Measurements from ENCODE around the gene PDYN. TPM values are rescaled to one million over a fixed set of nuclear protein-coding genes. Genes with fewer than 3 reads are reported as not detected.

Gene PDYN
- total and polyA plus RNA-seq, 9 of the 15 experiments (the other 6 are each of a cell fraction or from before 2014, with no cell fraction given), result not detected

GRCh38 chr20:1947535-1947846, 46.4 kb downstream of the PDYN start (continued):
- TF ChIP-seq ZNF282 (CRISPR knock-in tag; IDR thresholded peaks at IDR 0.05), result no peak
- no peak for TF ChIP-seq KAT7 (CRISPR knock-in tag; IDR thresholded peaks at IDR 0.05; ENCODE audit: borderline replicate concordance)
- no peak for TF ChIP-seq TFE3 (CRISPR knock-in tag; IDR thresholded peaks at IDR 0.05)
- TF ChIP-seq RNF219 (CRISPR knock-in tag; IDR thresholded peaks at IDR 0.05), result no peak
- TF ChIP-seq CCAR2 (IDR thresholded peaks at IDR 0.05; ENCODE audit: low read depth, low read length), result no peak

- intact Hi-C loops (cut with micrococcal nuclease) (no loop called here), in situ Hi-C loops (cut with MboI) (no loop called here)
- ATAC-seq, result no peak
- Histone ChIP-seq H3K4me2 (ENCODE audit: insufficient read depth, low read length) (no peak overlapping the region), H3K4me3 (no peak overlapping the region), H3K9ac (ENCODE audit: insufficient read depth in 1 of 2, low read depth in 2 of 2, low read length in 2 of 2) (no peak overlapping the region), H3K4me1 (replicated peaks in 1 of 2; ENCODE audit: control insufficient read depth in 2 of 2, insufficient read depth in 2 of 2, low read length in 2 of 2) (no peaks in the 10 kb centered on the region), H3K27ac (ENCODE audit: extremely low read depth, low read depth, low read length) (no peak overlapping the region), H2AFZ (ENCODE audit: low read depth, low read length) (no peak overlapping the region), H3K9me1 (ENCODE audit: control insufficient read depth, insufficient read depth, low read length) (no peaks in the 10 kb centered on the region), H3K27me3 (ENCODE audit: control insufficient read depth in 2 of 2, insufficient read depth in 2 of 2, low read length in 2 of 2) (peaks cover 0 to 27% of the 10 kb centered on the region in 2 experiments; a peak in 4 of 5 replicates), H3K36me3 (ENCODE audit: control insufficient read depth, insufficient read depth, low read length) (no peaks in the 10 kb centered on the region), H4K20me1 (replicated peaks; ENCODE audit: control insufficient read depth, insufficient read depth, low read length) (no peaks in the 10 kb centered on the region), H3K9me3 (replicated peaks; ENCODE audit: control insufficient read depth, insufficient read depth, low read depth, low read length) (no peaks in the 10 kb centered on the region), H3K79me2 (ENCODE audit: control insufficient read depth, insufficient read depth, low read length) (no peaks in the 10 kb centered on the region)
- no TSS peak for BruUV-seq (replicated peaks)
- WGBS (ENCODE audit: insufficient coverage, low coverage, missing lambda C conversion rate), result 2% methylated on average over 20 of the region's 39 CpGs
- ChIA-PET POLR2A (interaction anchor here (1.0 kb wide), 1 partner anchor 8 kb away, joined by 3 read pairs; no protein-coding TSS in a partner anchor), CTCF (ENCODE audit: low intra/inter-chr PET ratio) (no interaction called here)
- no peak for DNase-seq (ENCODE audit: extremely low read depth in 1 of 4, low spot score in 3 of 4)
- FAIRE-seq, result no peak
- TF ChIP-seq GATAD2B (IDR thresholded peaks at IDR 0.05; ENCODE audit: borderline replicate concordance) (no peak), GATA2 (CRISPR knock-in tag; IDR thresholded peaks at IDR 0.05) (no peak), RBM25 (IDR thresholded peaks at IDR 0.05; ENCODE audit: low read depth, low read length, severe bottlenecking) (no peak), JUNB (CRISPR knock-in tag; conservative IDR thresholded peaks at IDR 0.05) (no peak), ZBTB34 (CRISPR knock-in tag; IDR thresholded peaks at IDR 0.05) (no peak), LEF1 (IDR thresholded peaks at IDR 0.05) (no peak), SNIP1 (IDR thresholded peaks at IDR 0.05; ENCODE audit: low read depth) (no peak), TAF1 (IDR thresholded peaks at IDR 0.05; ENCODE audit: control insufficient read depth, extremely low read depth, insufficient read depth, low read length, severe bottlenecking) (no peak), NFIC (IDR thresholded peaks at IDR 0.05) (no peak), KDM4B (IDR thresholded peaks at IDR 0.05; ENCODE audit: borderline replicate concordance in 2 of 2, low read depth in 1 of 2) (no peak), ZNF75A (CRISPR knock-in tag; IDR thresholded peaks at IDR 0.05) (no peak)
Measured at GRCh38 chr20:1946762-1947534, 46.9 kb downstream of the PDYN start.

Measured in K562 (cell line).